Right ventricle myocardium inferior (tissue), 1 donor: ENCODE data around the gene MSRB1. TPM values are rescaled to one million over a fixed set of nuclear protein-coding genes. Genes with fewer than 3 reads are reported as not detected.
"Not testable (repeated sequence)": the region's sequence is repeated elsewhere in the genome, so short reads cannot be mapped to it uniquely, and the experiment has no call there.

Source experiments
- ATAC-seq: fragments of 200-7000 bp; cut with Tn5 transposase; one replicate; pipeline ENCODE4 v1.9.1; 2020; ENCODE audit warnings: mild to moderate bottlenecking, moderate library complexity
- DNase-seq: peaks from one replicate; pipeline ENCODE4 v3.0.0; 2021; ENCODE audit errors: missing footprints
- intact Hi-C: fragments of 100-400 bp; cut with DNase I; formaldehyde crosslinking; loops from one replicate; pipeline ENCODE4 v1.11.0; 2022
- total RNA-seq: library from RNA; stranded (reverse); fragmentation: NEBNext Ultra II Directional; extraction: Animal tissue kit (Norgen Biotek cat#: 25700); gene quantifications from one replicate; pipeline ENCODE4 v1.2.1, GENCODE V29; 2021
- donor health status: DM: no; HTN: yes; CAD: no; lungs with severe emphysema.

The MSRB1 gene
- total RNA-seq, 1 donor from 2014 or later, result 25.3 TPM

DNA sequence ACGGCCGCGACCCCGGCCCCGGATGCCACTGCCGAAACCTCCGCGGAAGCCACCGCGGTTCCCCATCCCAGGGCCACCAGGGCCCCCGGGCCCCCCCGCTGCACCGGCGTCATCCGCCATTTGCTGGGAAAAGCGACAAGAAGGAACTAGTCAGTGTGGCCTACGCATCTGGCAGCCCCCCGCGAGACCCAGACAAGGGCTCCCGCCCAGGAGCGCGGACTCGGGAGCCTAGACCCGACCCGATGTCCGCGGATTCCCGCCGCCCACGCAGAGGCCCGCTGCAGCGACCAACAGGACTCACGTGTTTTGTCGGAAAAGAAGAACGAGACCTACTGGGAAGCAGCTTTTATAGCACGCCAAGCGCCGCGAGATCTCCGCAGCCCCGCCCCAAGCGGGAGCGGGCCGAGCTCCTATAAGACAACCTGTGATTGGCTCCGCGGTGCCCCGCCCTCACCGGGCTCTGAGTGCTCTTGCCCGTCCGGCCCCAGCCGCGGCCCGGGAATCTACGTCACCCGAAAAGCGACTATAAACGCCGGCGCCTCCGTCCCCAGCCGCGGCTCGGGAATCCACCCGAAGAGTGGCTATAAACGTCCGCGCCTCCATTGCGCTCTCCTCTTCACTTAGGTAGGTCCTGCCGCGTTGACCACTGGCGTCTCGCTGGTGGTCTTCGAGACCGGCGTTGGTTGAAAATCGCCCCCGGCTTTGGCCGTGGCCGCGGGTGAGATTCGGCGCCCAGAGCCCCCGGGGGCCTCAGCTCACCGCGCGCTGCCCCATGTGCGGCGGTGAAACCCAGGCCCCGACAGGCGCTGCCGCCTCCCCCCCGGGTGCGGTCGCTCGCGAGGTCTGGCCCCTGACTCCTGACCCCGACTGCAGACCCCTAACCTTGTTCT, 21.8 kb upstream of the MSRB1 start, which contains the start of gene RPS2:
TSS of gene RPS2 (minus strand) at position 321 of the 890 bp plus-strand sequence. CDS start at position 120, 201 bp downstream.
- DNase-seq (peak; percentile 100), ATAC-seq (peak; percentile 98)
- intact Hi-C loops, result loop anchor here (5.0 kb wide), 1 partner anchor 248 kb away; the partner anchor contains the start of genes BRICD5 and PGP

DNA sequence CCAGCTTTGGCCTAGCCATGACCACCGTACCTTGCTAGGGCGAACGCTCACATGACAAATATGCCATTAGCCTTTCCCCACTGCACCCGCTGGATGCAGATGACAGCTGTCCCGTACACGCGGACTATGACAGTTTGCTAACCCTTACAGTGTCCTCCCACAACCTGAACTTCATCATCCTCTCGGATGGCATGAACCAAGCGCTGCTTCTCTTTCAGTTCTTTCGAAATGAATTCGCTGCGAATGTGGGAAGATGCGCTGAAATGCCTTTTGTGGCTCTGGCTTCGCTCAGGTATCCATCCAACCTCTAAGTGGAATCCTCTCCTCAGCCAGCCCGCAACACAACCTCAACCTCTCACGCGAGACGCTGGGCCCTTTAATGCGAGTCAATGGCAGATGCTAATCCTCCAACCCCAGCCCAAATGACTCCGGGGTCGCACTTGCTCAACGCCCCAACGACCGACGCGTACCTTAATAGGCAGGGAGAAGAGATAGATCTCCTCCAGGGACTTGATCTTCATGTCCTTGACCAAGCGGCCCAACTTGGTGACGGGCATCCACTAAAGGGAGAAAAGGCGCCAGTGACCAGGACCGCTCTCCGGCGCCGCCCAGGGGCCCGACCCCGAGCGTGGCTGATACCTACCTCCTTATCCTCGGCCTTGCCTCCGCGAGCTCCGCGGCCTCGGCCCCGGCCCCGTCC, 21.0 kb upstream of the MSRB1 start:
- no peak for DNase-seq
- intact Hi-C loops, result loop anchor here (5.0 kb wide), 1 partner anchor 248 kb away; the partner anchor contains the start of genes BRICD5 and PGP
- peak; percentile 11 for ATAC-seq

DNA sequence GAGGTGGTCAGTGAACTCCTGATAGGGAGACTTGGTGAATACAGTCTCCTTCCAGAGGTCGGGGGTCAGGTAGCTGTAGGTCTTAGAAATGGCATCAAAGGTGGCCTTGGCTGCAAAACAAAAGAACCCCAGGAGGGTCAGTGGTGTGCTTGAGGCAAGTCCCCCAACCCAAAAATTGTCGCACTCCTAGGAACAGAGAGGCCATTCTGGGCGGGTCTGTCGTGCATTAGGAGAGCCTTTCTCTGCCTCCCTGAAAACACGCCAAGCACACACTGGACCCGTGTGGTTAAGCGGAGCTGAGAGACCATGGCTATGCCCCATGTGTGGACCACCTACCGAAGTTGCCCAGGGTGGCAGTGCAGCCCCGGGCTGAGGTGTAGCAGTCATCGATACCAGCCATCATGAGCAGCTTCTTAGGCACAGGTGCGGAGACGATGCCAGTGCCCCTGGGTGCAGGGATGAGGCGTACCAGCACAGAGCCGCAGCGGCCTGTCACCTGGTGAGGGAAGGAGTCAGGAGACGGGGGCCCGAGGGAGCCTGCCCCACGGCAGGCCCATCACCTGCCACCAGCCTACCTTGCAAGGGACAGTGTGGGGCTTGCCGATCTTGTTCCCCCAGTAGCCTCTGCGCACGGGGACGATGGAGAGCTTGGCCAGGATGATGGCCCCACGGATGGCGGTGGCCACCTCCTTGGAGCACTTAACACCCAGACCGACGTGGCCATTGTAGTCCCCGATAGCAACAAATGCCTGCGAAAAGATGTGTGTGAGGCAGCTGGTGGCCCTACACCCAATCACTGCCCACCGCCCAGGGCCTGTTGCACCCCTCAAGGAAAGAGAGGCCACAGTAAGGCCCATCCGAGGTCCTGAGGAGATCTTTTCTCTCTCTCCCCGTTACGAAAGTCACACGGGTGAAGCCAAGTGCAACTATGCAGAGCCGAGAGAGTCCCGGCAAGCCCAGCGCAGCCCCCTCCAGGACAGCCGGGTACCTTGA, 19.5 kb upstream of the MSRB1 start:
- not testable (repeated sequence) for ATAC-seq, DNase-seq
- intact Hi-C loops, result loop anchor here (5.0 kb wide), 1 partner anchor 250 kb away; the partner anchor contains the start of genes BRICD5 and PGP

DNA sequence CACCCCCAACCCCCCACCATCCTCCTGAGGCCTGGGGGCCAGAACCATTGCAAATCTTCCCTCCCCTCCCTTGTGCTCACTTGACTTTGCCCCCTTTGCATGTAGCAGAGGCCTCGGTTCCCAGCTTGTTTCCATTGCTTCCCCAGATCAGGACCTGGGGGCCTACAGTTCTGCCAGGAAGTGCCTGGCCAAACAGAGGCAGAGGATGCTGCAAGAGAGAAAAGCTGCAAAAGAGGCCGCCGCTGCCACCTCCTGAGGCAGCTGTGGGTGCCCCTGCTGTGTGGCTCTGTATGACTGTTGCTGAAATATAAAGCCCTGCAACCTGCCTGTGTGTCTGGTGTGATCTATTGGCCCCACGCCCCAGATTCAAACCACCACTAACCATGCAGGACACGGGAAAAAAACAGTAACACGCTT, 18.7 kb upstream of the MSRB1 start:
- no peak for DNase-seq
- no peak for ATAC-seq
- intact Hi-C loops, result loop anchor here (5.0 kb wide), 1 partner anchor 251 kb away; the partner anchor contains the start of genes BRICD5 and PGP

DNA sequence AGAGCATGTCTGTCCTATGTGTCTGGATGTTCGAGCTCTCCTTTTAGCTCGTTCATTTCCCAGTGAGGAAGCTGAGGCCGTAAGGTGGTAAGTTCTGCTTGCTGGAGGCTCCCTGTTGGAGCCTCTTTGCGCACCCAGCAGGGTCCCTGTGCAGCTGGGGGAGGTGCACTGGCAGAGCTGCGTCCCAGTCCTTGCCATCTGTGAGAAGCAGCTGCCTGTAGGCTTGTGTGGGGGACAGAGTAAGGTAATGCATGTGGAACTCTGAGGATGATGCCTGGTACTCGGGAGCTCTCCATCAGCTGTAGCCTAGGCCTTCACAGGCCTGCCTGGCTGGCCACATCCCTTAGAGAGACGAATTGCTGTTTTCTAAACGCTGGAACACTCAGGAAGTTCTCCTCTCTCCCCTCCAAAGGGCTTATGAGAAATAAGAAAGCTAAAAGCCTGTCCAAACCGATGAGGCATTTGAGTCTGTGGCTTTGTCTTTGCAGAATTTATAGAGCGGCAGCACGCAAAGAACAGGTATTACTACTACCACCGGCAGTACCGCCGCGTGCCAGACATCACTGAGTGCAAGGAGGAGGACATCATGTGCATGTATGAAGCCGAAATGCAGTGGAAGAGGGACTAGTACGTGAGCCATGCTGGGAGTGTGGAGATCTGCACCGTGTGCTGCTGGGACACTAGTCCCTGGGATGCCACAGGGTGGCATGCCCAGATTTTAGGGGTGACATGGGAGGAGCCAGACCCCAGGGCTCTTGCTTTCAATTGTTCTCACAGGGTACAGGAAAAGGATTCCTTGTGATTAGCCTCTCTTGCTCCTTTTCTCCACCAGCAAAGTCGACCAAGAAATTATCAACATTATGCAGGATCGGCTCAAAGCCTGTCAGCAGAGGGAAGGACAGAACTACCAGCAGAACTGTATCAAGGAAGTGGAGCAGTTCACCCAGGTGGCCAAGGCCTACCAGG, 17.9 kb upstream of the MSRB1 start:
- DNase-seq (no peak), ATAC-seq (no peak)
- intact Hi-C loops, result loop anchor here (5.0 kb wide), 1 partner anchor 251 kb away; the partner anchor contains the start of genes BRICD5 and PGP

DNA sequence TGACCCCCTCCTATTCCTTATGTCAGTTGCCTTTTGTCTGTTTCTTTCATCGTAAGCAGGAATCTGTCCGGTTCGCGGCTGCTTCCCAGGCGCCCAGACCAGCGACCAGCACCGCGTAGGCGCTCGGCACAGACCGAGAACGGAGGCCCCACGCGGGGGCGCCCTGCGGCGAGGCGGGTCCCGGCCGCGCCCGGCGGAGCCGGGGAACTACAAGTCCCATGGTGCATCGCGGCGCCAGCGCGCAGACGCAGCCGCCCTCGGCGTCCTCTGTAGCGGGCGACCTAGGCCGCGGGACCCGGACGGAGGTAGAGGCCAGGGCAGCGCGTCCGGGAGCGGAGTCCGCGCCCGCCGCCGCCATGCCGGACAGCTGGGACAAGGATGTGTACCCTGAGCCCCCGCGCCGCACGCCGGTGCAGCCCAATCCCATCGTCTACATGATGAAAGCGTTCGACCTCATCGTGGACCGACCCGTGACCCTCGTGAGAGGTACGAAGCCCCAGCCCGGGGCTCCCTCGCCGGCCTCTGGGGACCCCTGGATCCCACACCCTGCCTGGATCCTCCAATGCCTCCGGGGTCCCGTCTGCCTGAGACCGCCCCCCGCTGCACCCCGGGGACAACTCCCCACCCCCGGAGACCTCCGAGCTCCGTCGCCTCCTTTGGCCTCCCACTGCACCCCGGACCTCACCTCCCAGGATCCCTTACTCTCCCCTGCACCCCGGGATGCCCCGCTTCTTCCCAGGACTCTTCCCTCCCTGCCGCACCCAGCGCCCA, 16.5 kb upstream of the MSRB1 start, which contains the start of gene NDUFB10:
TSS of gene NDUFB10 (plus strand) at position 270 of the 771 bp plus-strand sequence. CDS start at position 357, 87 bp downstream.
- peak; percentile 93 for ATAC-seq
- intact Hi-C loops, result loop anchor here (5.0 kb wide), 1 partner anchor 253 kb away; the partner anchor contains the start of genes BRICD5 and PGP

DNA sequence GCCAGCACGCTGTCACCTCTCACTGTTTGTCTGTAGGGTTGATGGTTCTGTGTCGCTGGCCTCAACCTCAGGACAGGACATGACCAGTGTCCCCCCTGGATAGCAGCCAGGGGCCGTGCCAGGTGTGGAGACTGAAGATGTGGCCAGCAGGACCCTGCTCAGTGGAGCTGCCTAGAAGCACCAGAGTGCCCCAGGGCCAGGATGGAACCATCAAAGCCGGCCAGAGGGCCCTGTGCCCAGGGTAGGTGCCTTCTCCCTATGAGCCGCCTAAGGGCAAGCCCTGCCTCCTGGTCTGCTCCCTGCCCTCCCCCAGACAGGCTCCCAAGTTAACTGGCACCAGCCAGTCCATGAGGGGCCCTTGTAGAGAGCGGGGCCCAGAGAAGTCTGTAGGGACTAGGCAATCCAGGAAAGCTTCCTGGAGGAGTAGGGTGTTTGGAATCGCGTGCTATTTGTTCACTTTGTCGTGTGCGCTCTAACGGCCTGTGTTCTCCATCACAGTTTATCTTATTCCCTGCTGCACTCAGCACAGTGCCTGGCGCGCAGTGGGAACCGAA, 15.8 kb upstream of the MSRB1 start:
- ATAC-seq, result no peak
- DNase-seq, result no peak
- intact Hi-C loops, result no loop called here

More for the DNA sequence above, 16.5 kb upstream of the MSRB1 start, which contains the start of gene NDUFB10:
- peak; percentile 96 for DNase-seq

DNA sequence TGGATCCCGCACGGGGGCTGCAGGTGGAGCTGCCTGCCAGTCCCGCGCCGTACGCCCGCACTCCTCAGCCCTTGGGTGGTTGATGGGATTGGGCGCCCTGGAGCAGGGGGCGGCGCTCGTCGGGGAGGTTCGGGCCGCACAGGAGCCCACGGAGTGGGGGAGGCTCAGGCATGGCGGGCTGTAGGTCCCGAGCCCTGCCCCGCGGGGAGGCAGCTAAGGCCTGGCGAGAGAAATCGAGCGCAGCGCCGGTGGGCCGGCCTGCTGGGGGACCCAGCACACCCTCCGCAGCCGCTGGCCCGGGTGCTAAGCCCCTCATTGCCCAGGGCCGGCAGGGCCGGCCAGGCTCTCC, 15.1 kb upstream of the MSRB1 start:
- intact Hi-C loops, ATAC-seq: not testable (repeated sequence)
- peak; percentile 34 for DNase-seq

DNA sequence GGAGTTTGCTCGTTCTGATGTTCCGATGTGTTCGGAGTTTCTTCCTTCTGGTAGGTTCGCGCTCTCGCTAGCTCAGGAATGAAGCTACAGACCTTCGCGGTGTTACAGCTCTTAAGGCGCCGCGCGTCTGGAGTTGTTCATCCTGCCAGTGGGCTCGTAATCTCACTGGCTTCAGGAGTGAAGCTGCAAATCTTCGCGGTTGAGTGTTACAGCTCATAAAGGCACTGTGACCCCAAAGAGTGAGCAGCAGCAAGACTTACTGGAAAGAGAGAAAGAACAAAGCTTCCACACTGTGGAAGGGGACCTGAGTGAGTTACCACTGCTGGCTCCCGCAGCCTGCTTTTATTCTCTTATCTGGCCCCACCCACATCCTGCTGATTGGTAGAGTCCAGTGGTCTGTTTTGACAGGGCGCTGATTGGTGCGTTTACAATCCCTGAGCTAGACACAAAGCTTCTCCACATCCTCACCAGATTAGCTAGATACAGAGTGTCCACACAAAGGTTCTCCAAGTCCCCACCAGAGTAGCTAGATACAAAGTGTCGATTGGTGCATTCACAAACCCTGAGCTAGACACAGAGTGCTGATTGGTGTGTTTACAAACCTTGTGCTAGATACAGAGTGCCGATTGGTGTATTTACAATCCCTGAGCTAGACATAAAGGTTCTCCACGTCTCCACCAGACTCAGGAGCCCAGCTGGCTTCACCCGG, 14.6 kb upstream of the MSRB1 start:
- intact Hi-C loops, ATAC-seq: not testable (repeated sequence)
- DNase-seq, result peak; percentile 32

DNA sequence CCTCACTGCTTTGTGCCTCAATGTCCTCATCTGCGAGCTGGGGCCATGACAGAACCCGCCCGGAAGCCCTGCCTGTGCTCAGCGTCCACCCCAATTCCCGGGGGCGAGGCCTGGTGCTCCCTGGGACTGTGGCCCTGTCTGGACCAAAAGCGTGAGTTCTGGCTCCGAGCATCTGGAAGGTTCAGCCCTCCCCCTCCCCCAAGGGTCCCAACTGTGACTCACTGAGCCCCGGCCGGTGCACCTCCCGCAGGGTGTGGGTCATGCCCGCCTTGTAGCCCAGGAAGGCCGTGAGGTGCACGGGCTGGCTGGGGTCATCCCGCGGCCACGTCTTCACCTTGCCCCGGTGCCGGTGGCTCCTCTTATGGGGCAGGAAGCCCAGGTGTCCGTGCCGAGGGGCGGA, 10.7 kb upstream of the MSRB1 start:
- intact Hi-C loops, result no loop called here
- ATAC-seq, result peak; percentile 17
- peak; percentile 58 for DNase-seq

DNA sequence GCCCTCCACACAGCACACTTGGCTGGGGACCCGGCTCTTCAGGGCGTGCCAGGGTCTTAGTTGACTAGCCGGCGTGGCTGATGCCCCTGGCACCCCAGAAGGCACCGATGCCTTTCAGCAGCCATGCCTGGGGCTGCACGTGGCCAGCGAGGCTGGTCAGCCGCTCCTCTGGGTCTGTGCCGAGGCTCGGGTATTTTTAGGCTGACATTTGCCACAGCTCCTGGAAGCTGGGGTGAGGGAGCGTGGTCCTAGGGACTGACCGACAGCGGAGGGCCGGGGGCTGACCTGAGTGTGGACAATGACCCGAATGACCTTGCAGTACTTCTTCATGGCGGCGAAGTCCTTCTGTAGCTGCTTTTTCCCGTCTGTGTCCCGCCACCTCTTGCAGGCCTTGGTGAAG, 7.6 kb upstream of the MSRB1 start:
- DNase-seq (peak; percentile 60), ATAC-seq (peak; percentile 57)
- intact Hi-C loops, result no loop called here

DNA sequence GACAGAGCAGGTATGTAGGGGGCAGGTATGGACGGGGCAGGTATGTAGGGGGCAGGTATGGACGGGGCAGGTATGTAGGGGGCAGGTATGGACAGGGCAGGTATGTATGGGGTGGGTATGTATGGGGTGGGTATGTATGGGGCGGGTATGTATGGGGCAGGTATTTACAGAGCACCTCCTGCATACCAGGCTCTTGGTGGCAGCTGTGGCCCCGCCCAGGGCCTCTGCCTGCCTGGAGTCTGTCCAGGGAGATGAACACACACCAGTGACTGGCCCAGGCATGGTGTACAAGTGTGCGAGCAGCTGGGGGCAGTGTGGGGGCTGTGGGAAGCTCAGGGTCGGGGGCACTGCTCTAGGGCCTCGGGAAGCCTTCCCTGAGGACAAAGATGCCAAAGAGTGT, 7.0 kb upstream of the MSRB1 start:
- ATAC-seq (peak; percentile 8), DNase-seq (peak; percentile 37)
- intact Hi-C loops, result no loop called here

DNA sequence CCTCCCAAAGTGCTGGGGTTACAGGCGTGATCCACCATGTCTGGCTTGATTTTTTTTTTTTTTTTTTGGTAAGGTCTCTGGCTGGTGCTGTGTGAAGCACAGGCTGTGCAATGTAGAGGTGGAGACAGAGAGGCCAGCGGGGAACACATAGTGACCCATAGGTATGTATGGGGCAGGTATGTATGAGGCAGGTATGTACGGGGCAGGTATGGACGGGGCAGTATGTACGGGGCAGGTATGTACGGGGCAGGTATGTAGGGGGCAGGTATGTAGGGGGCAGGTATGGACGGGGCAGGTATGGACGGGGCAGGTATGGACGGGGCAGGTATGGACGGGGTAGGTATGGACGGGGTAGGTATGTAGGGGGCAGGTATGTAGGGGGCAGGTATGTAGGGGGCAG, 6.5 kb upstream of the MSRB1 start:
- no peak for ATAC-seq
- intact Hi-C loops, result no loop called here
- DNase-seq, result peak; percentile 4

DNA sequence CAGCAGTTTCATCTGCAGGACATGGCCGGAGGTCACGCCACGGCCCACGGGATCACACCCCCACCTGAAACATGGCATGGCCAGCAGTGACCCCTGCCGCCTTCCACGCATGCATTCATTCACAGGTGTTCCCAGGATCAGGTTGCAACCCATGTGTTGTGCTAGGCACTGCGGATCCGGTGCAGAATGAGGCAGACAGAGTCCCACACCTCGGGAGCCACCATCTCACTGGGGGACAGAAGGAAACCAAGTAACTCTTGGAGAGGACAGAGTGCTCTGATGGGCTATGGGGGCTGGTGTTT, 4.3 kb upstream of the MSRB1 start:
- ATAC-seq (no peak), DNase-seq (peak; percentile 53)
- intact Hi-C loops, result no loop called here

DNA sequence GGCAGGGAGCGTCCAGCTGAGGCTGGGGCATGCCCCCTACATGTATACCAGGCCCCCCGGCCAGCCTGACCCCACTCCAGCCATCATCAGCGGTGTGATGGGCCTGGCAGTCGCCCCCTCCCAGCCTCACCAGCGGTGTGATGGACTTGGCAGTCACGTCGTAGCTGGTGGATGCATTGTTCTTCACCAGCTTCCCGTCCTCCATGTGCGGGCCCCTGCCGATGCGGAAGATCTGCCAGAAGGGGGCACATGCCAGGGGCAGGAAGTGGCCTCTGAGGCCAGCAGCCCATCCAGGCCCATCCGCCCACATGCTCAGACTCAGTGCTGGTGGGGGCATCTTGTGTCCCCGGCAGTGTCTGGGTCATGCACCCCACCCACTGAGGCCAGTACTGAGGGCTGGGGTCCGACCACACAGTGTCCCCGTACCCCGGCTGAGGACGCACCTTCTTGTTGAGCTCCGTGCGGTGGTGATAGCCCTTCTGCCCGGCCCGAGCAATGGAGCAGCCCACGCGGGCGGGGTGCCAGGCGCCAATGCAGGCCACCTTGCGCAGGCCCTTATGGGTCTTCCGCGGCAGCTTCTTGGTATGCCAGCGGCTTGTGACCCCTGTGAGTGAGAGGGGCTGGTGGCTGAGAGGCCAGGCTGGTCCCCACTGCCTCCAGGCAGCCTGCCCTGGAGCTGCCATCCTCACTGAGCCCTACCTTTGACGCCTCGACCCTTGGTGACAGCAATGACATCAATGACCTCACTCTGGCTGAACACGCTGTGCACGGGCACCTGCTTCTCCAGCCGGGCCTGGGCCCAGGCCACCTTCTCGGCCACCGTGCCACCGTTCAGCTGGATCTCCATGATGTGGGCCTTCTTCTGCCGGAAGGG, 3.7 kb upstream of the MSRB1 start:
- intact Hi-C loops, result no loop called here
- DNase-seq (peak; percentile 63), ATAC-seq (no peak)
